ENCODE data around the gene ZNF699.
A peak's percentile ranks its signal among the peaks of the same experiment; 100 is the strongest.

The ZNF699 gene

GRCh38 chr19:9321338-9321737 lies 11.7 kb upstream of the ZNF699 start:
- no peak overlapping the region for H3K4me2 ChIP-seq (ENCODE audit: low read length)
- no peaks in the 10 kb centered on the region for H4K20me1 ChIP-seq (ENCODE audit: control insufficient read depth, insufficient read depth, low read depth, low read length)
- no peak overlapping the region for H3K4me3 ChIP-seq (ENCODE audit: low read length)
- peaks cover 17% of the 10 kb centered on the region for H3K4me1 ChIP-seq (ENCODE audit: control insufficient read depth, low read length)
- peaks cover 6% of the 10 kb centered on the region for H3K79me2 ChIP-seq (ENCODE audit: control insufficient read depth, low read length)
- TF ChIP-seq EZH2phosphoT487 (IDR thresholded peaks at IDR 0.05; ENCODE audit: borderline replicate concordance, low read length) = no peak
- TF ChIP-seq CTCF (IDR thresholded peaks at IDR 0.05; ENCODE audit: low read depth, low read length, poor library complexity, severe bottlenecking) = no peak
- H3K9me2 ChIP-seq (replicated peaks; ENCODE audit: control insufficient read depth, low read length) = no peaks in the 10 kb centered on the region
- H3K27me3 ChIP-seq (ENCODE audit: control insufficient read depth, low read length) = no peaks in the 10 kb centered on the region
- H3K9me3 ChIP-seq (ENCODE audit: control insufficient read depth, insufficient read depth, low read length) = peaks cover 17% of the 10 kb centered on the region
- no peaks in the 10 kb centered on the region for H3K36me3 ChIP-seq (ENCODE audit: control insufficient read depth, low read length)
- H3F3A ChIP-seq (ENCODE audit: control insufficient read depth, insufficient read depth) = 0 out of 2 replicates have a peak, but pooled peaks cover 3% of the 10 kb centered on the region
- no peak overlapping the region for H3K27ac ChIP-seq (ENCODE audit: low read depth, low read length)

- Histone ChIP-seq H3K9me3 (ENCODE audit: control insufficient read depth, insufficient read depth, low read length) (peaks cover 4% of the 10 kb centered on the region), H3K4me3 (ENCODE audit: low read length) (no peak overlapping the region), H3K9me2 (replicated peaks; ENCODE audit: control insufficient read depth, low read length) (no peaks in the 10 kb centered on the region), H3K27me3 (ENCODE audit: control insufficient read depth, low read length) (no peaks in the 10 kb centered on the region), H3K4me2 (ENCODE audit: low read length) (no peak overlapping the region), H3K4me1 (ENCODE audit: control insufficient read depth, low read length) (peaks cover 6% of the 10 kb centered on the region), H3K36me3 (ENCODE audit: control insufficient read depth, low read length) (no peaks in the 10 kb centered on the region), H4K20me1 (ENCODE audit: control insufficient read depth, insufficient read depth, low read depth, low read length) (no peaks in the 10 kb centered on the region), H3K27ac (ENCODE audit: low read depth, low read length) (no peak overlapping the region), H3F3A (ENCODE audit: control insufficient read depth, insufficient read depth) (no peaks in the 10 kb centered on the region), H3K79me2 (ENCODE audit: control insufficient read depth, low read length) (no peaks in the 10 kb centered on the region)
- TF ChIP-seq EZH2phosphoT487 (IDR thresholded peaks at IDR 0.05; ENCODE audit: borderline replicate concordance, low read length) (no peak), CTCF (IDR thresholded peaks at IDR 0.05; ENCODE audit: low read depth, low read length, poor library complexity, severe bottlenecking) (no peak)
These were observed 4.1 kb upstream of the ZNF699 start for GRCh38 chr19:9313756-9314155.

- Histone ChIP-seq H3K79me2 (ENCODE audit: control insufficient read depth, low read length) (no peaks in the 10 kb centered on the region), H3K9me2 (replicated peaks; ENCODE audit: control insufficient read depth, low read length) (no peaks in the 10 kb centered on the region), H3K4me1 (ENCODE audit: control insufficient read depth, low read length) (peaks cover 12% of the 10 kb centered on the region), H3K27ac (ENCODE audit: low read depth, low read length) (peak overlapping the region; percentile 83), H3K9me3 (ENCODE audit: control insufficient read depth, insufficient read depth, low read length) (peaks cover 4% of the 10 kb centered on the region), H4K20me1 (ENCODE audit: control insufficient read depth, insufficient read depth, low read depth, low read length) (no peaks in the 10 kb centered on the region), H3K4me2 (ENCODE audit: low read length) (peak overlapping the region; percentile 52), H3F3A (ENCODE audit: control insufficient read depth, insufficient read depth) (no peaks in the 10 kb centered on the region), H3K36me3 (ENCODE audit: control insufficient read depth, low read length) (no peaks in the 10 kb centered on the region), H3K27me3 (ENCODE audit: control insufficient read depth, low read length) (no peaks in the 10 kb centered on the region), H3K4me3 (ENCODE audit: low read length) (peak overlapping the region; percentile 75)
- TF ChIP-seq EZH2phosphoT487 (IDR thresholded peaks at IDR 0.05; ENCODE audit: borderline replicate concordance, low read length) (no peak), CTCF (IDR thresholded peaks at IDR 0.05; ENCODE audit: low read depth, low read length, poor library complexity, severe bottlenecking) (no peak)
These were observed 372 bp upstream of the ZNF699 start for GRCh38 chr19:9309974-9310446.
